Measurements from ENCODE around the gene MTRR. TPM values are rescaled to one million over a fixed set of nuclear protein-coding genes. Genes with fewer than 3 reads are reported as not detected.

MTRR gene
- total and polyA plus RNA-seq, 2 of the 8 experiments (the other 6 are each of a cell fraction or from before 2014, with no cell fraction given) = 36.4 to 53.8 TPM

DNA sequence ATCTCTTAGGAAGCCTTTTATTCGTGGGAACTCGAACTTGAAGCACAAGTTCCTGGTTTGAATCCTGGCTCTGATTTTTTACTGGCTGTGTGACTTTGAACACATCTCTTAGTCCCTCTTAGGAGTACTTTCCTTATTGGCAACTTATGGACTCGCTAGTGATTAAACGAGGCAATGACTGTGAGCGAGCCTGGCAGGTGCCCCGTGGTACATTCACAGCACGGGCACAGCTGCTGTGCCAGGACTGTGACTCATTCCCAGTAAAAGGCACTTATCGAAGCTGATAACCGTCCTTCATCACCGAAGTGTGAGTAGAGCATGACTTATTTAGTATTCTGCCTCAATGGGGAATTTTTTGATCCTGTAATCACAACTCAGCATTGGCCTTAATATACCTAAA lies 40.7 kb upstream of the MTRR start:
- H3K9me3 ChIP-seq (ENCODE audit: insufficient read depth in 2 of 2, low read depth in 1 of 2, low read length in 1 of 2) = no peaks in the 10 kb centered on the region
- no peak overlapping the region for H3K18ac ChIP-seq (ENCODE audit: extremely low read depth, low read length)
- no peak overlapping the region for H2BK12ac ChIP-seq (ENCODE audit: low read depth, low read length)
- no peak overlapping the region for H3K9ac ChIP-seq (replicated peaks in 1 of 4; ENCODE audit: extremely low read depth in 1 of 4, low read depth in 3 of 4, low read length in 3 of 4)
- FAIRE-seq = no peak
- H3K23me2 ChIP-seq (ENCODE audit: low read depth, low read length) = no peaks in the 10 kb centered on the region
- TF ChIP-seq RXRA (IDR thresholded peaks at IDR 0.05; ENCODE audit: insufficient read depth, low read depth, low read length) (no peak), RFX5 (IDR thresholded peaks at IDR 0.05; ENCODE audit: borderline replicate concordance, low read depth, low read length) (no peak), TAF7 (optimal IDR thresholded peaks at IDR 0.05; ENCODE audit: borderline replicate concordance, low read depth, low read length) (no peak), GTF2F1 (IDR thresholded peaks at IDR 0.05; ENCODE audit: borderline replicate concordance, low read depth, low read length) (no peak), USF2 (IDR thresholded peaks at IDR 0.05; ENCODE audit: low read length) (no peak), GABPA (IDR thresholded peaks at IDR 0.05; ENCODE audit: borderline replicate concordance, insufficient read depth, low read length) (no peak)
- no peak overlapping the region for H2BK15ac ChIP-seq (ENCODE audit: low read length)
- ChIA-PET POLR2A (ENCODE audit: partially characterized antibody) (interaction anchor here (2.7 kb wide), 1 partner anchor 12 kb away, joined by 7 read pairs; no protein-coding TSS in a partner anchor), CTCF (ENCODE audit: partially characterized antibody) (interaction anchor here (0.9 to 2.4 kb wide), 8 partner anchors 11 to 1038 kb away, joined by 3 to 8 read pairs (median 6); no protein-coding TSS in a partner anchor)
- no peak overlapping the region for H3K27ac ChIP-seq (ENCODE audit: low read depth, low read length)
- H4K8ac ChIP-seq (ENCODE audit: extremely low read depth, insufficient read depth, low read length) = no peak overlapping the region
- H2BK5ac ChIP-seq (ENCODE audit: low read depth, low read length) = no peak overlapping the region
- H3K79me1 ChIP-seq (ENCODE audit: low read depth, low read length) = no peaks in the 10 kb centered on the region
- WGBS, 2 experiments (ENCODE audit: extremely low coverage in 1 of 2, insufficient coverage in 1 of 2, insufficient read length in 1 of 2, insufficient replicate concordance in 2 of 2, low coverage in 1 of 2, low lambda C conversion rate in 2 of 2, missing lambda C conversion rate in 1 of 2) = 89% methylated on average over 10 of the region's 10 CpGs; no CpG with 5 or more reads in 1 of the 2 experiments
- H3K4me1 ChIP-seq (replicated peaks in 1 of 4; ENCODE audit: control insufficient read depth in 3 of 4, insufficient read depth in 4 of 4, low read length in 3 of 4) = no peaks in the 10 kb centered on the region
- H3K27me3 ChIP-seq (replicated peaks in 1 of 4; ENCODE audit: control insufficient read depth in 3 of 4, extremely low read depth in 1 of 4, insufficient read depth in 3 of 4, low read length in 3 of 4) = peaks cover 0 to 2% (median 0%) of the 10 kb centered on the region in 4 experiments; a peak in 1 of 7 replicates
- peaks cover 0 to 7% (median 5%) of the 10 kb centered on the region in 4 experiments; a peak in 3 of 8 replicates for H3K36me3 ChIP-seq (ENCODE audit: control insufficient read depth in 2 of 4, insufficient read depth in 4 of 4, low read length in 3 of 4)
- H3K4me2 ChIP-seq (ENCODE audit: insufficient read depth in 1 of 2, low read depth in 2 of 2, low read length in 2 of 2) = no peak overlapping the region
- no peaks in the 10 kb centered on the region for H4K20me1 ChIP-seq (replicated peaks in 1 of 2; ENCODE audit: control insufficient read depth in 1 of 2, insufficient read depth in 2 of 2, low read length in 2 of 2)
- H3K56ac ChIP-seq (replicated peaks; ENCODE audit: insufficient read length, low read depth, low read length) = no peak overlapping the region
- H2AFZ ChIP-seq (ENCODE audit: low read length) = no peak overlapping the region
- no peak overlapping the region for H3K23ac ChIP-seq (ENCODE audit: insufficient read length)
- no peak overlapping the region for H4K91ac ChIP-seq (replicated peaks; ENCODE audit: insufficient read length, low read length)
- no peak overlapping the region for H2BK120ac ChIP-seq (replicated peaks; ENCODE audit: low read depth, low read length)
- DNase-seq (ENCODE audit: low read depth in 1 of 2, low spot score in 2 of 2) = no peak
- H3K14ac ChIP-seq (ENCODE audit: insufficient read length) = no peak overlapping the region
- H3K79me2 ChIP-seq (ENCODE audit: control insufficient read depth in 1 of 2, insufficient read depth in 2 of 2, low read length in 2 of 2) = no peaks in the 10 kb centered on the region
- H2AK5ac ChIP-seq (ENCODE audit: low read depth, low read length) = no peak overlapping the region
- H3K4ac ChIP-seq (replicated peaks; ENCODE audit: insufficient read length, low read depth, low read length) = no peak overlapping the region
- no peak overlapping the region for H2BK20ac ChIP-seq (ENCODE audit: low read length)
- H4K5ac ChIP-seq (ENCODE audit: insufficient read length, low read depth, low read length) = no peak overlapping the region
- H3K4me3 ChIP-seq (ENCODE audit: extremely low read depth in 1 of 4, insufficient read depth in 2 of 4, low read depth in 3 of 4, low read length in 4 of 4) = no peak overlapping the region

Data from H1 (cell line).